Effector memory CD4-positive, alpha-beta T cell (primary cell): ENCODE data around the gene HOPX.
A peak's percentile ranks its signal among the peaks of the same experiment; 100 is the strongest.
"Not testable (repeated sequence)": the region's sequence is repeated elsewhere in the genome, so short reads cannot be mapped to it uniquely, and the experiment has no call there.

Experiments
- DNase-seq, 3 donors: peaks; one replicate each; pipeline ENCODE4 v3.0.0-alpha.2; 2020
- H3K27ac ChIP-seq: 2 replicates; pipeline ENCODE4 v1.7.0; 2013; ENCODE audit warnings: mild to moderate bottlenecking, low read length, moderate library complexity; ENCODE audit not compliant: insufficient read depth, poor library complexity, severe bottlenecking
- H3K27me3 ChIP-seq: replicated peaks from 2 replicates; pipeline ENCODE4 v1.7.0; 2013; ENCODE audit warnings: mild to moderate bottlenecking, low read length; ENCODE audit not compliant: insufficient read depth, control insufficient read depth, poor library complexity, severe bottlenecking
- H3K36me3 ChIP-seq: 2 replicates; pipeline ENCODE4 v1.7.0; 2013; ENCODE audit warnings: mild to moderate bottlenecking, low read length, moderate library complexity; ENCODE audit not compliant: control insufficient read depth, insufficient read depth
- H3K4me1 ChIP-seq: 2 replicates; pipeline ENCODE4 v1.7.0; 2013; ENCODE audit warnings: low read length, mild to moderate bottlenecking; ENCODE audit not compliant: control insufficient read depth, insufficient read depth, poor library complexity, severe bottlenecking
- H3K4me3 ChIP-seq: 2 replicates; pipeline ENCODE4 v1.7.0; 2013; ENCODE audit warnings: low read length, low read depth, mild to moderate bottlenecking; ENCODE audit not compliant: insufficient read depth, poor library complexity, severe bottlenecking
- H3K9me3 ChIP-seq: 2 replicates; pipeline ENCODE4 v1.7.0; 2013; ENCODE audit warnings: mild to moderate bottlenecking, low read length, moderate library complexity; ENCODE audit not compliant: control insufficient read depth
- total RNA-seq, 3 donors: gene quantifications; one replicate each; lab custom pipeline; 2026; lab: John Stamatoyannopoulos, UW

Gene HOPX
- total RNA-seq = 25.1 to 41.8 (median 34.6) reads per million in 3 donors

GRCh38 chr4:56681158-56681852, at the start of gene HOPX:
Gene HOPX (minus strand): TSS chr4:56681296. CDS start chr4:56657816, 23,480 bp downstream.
- no peaks in the 10 kb centered on the region for H3K36me3 ChIP-seq
- peak within 1 kb of the TSS; percentile 24 for H3K4me3 ChIP-seq
- no peak for DNase-seq
- no peaks in the 10 kb centered on the region for H3K4me1 ChIP-seq
- H3K27ac ChIP-seq = no peak within 1 kb of the TSS
- H3K9me3 ChIP-seq = no peaks in the 10 kb centered on the region
- H3K27me3 ChIP-seq = no peaks in the 10 kb centered on the region

- DNase-seq = no peak
- H3K36me3 ChIP-seq = no peaks in the 10 kb centered on the region
- no peaks in the 10 kb centered on the region for H3K4me1 ChIP-seq
- no peak overlapping the region for H3K4me3 ChIP-seq
- no peaks in the 10 kb centered on the region for H3K9me3 ChIP-seq
- no peaks in the 10 kb centered on the region for H3K27me3 ChIP-seq
- no peak overlapping the region for H3K27ac ChIP-seq
Measured at GRCh38 chr4:56730097-56730496, 49.0 kb upstream of the HOPX start.

GRCh38 chr4:56728512-56728911, 47.4 kb upstream of the HOPX start:
- no peaks in the 10 kb centered on the region for H3K36me3 ChIP-seq
- H3K4me3 ChIP-seq = no peak overlapping the region
- no peaks in the 10 kb centered on the region for H3K9me3 ChIP-seq
- H3K27me3 ChIP-seq = no peaks in the 10 kb centered on the region
- no peak overlapping the region for H3K27ac ChIP-seq
- H3K4me1 ChIP-seq = no peaks in the 10 kb centered on the region
- DNase-seq = no peak

- Histone ChIP-seq H3K36me3 (no peaks in the 10 kb centered on the region), H3K4me1 (no peaks in the 10 kb centered on the region), H3K4me3 (no peak overlapping the region), H3K9me3 (no peaks in the 10 kb centered on the region), H3K27ac (no peak overlapping the region), H3K27me3 (no peaks in the 10 kb centered on the region)
- DNase-seq = no peak
Measured at GRCh38 chr4:56727150-56727549, 46.1 kb upstream of the HOPX start.

GRCh38 chr4:56726593-56726992, 45.5 kb upstream of the HOPX start:
- H3K36me3 ChIP-seq, DNase-seq, H3K4me3 ChIP-seq, H3K27me3 ChIP-seq, H3K27ac ChIP-seq, H3K4me1 ChIP-seq, H3K9me3 ChIP-seq: not testable (repeated sequence)

GRCh38 chr4:56723659-56724230, 42.6 kb upstream of the HOPX start:
- H3K4me3 ChIP-seq = no peak overlapping the region
- H3K9me3 ChIP-seq = no peaks in the 10 kb centered on the region
- H3K27me3 ChIP-seq = no peaks in the 10 kb centered on the region
- no peak for DNase-seq
- no peaks in the 10 kb centered on the region for H3K36me3 ChIP-seq
- H3K27ac ChIP-seq = no peak overlapping the region
- no peaks in the 10 kb centered on the region for H3K4me1 ChIP-seq

- Histone ChIP-seq H3K9me3 (no peaks in the 10 kb centered on the region), H3K36me3 (no peaks in the 10 kb centered on the region), H3K4me1 (no peaks in the 10 kb centered on the region), H3K27ac (no peak overlapping the region), H3K27me3 (no peaks in the 10 kb centered on the region), H3K4me3 (no peak overlapping the region)
- no peak for DNase-seq
Measured at GRCh38 chr4:56723201-56723605, 42.1 kb upstream of the HOPX start.

- no peaks in the 10 kb centered on the region for H3K4me1 ChIP-seq
- DNase-seq = no peak
- no peak overlapping the region for H3K4me3 ChIP-seq
- no peak overlapping the region for H3K27ac ChIP-seq
- H3K27me3 ChIP-seq = no peaks in the 10 kb centered on the region
- H3K36me3 ChIP-seq = no peaks in the 10 kb centered on the region
- no peaks in the 10 kb centered on the region for H3K9me3 ChIP-seq
Measured at GRCh38 chr4:56708146-56708545, 27.1 kb upstream of the HOPX start.

- no peak overlapping the region for H3K27ac ChIP-seq
- no peaks in the 10 kb centered on the region for H3K4me1 ChIP-seq
- H3K36me3 ChIP-seq = no peaks in the 10 kb centered on the region
- DNase-seq = no peak
- no peak overlapping the region for H3K4me3 ChIP-seq
- H3K9me3 ChIP-seq = no peaks in the 10 kb centered on the region
- no peaks in the 10 kb centered on the region for H3K27me3 ChIP-seq
Measured at GRCh38 chr4:56705966-56706365, 24.9 kb upstream of the HOPX start.

GRCh38 chr4:56705334-56705733, 24.2 kb upstream of the HOPX start:
- Histone ChIP-seq H3K4me1 (no peaks in the 10 kb centered on the region), H3K27me3 (no peaks in the 10 kb centered on the region), H3K9me3 (no peaks in the 10 kb centered on the region), H3K27ac (no peak overlapping the region), H3K36me3 (no peaks in the 10 kb centered on the region), H3K4me3 (no peak overlapping the region)
- DNase-seq = no peak
